Dendritic cell treated with granulocyte-macrophage colony-stimulating factor and Interleukin-4, amounts not matched to agents 40 ng/mL and 50 ng/mL, for 4 days (primary cell): Measurements from ENCODE around the gene CSTF3.

ENCODE experiments used
- H3K27ac Mint-ChIP-seq: one replicate; pipeline ENCODE4 v1.8.0; 2022; ENCODE audit warnings: mild to moderate bottlenecking, mixed read lengths
- H3K27me3 Mint-ChIP-seq: one replicate; pipeline ENCODE4 v1.8.0; 2022; ENCODE audit warnings: mild to moderate bottlenecking, mixed read lengths
- H3K36me3 Mint-ChIP-seq: one replicate; pipeline ENCODE4 v1.8.0; 2022; ENCODE audit warnings: low read depth, mixed read lengths
- H3K4me1 Mint-ChIP-seq: one replicate; pipeline ENCODE4 v1.8.0; 2022; ENCODE audit warnings: low read depth, mixed read lengths
- H3K4me3 Mint-ChIP-seq: one replicate; pipeline ENCODE4 v1.8.0; 2022; ENCODE audit warnings: mild to moderate bottlenecking, moderate library complexity, mixed read lengths
- H3K9me3 Mint-ChIP-seq: one replicate; pipeline ENCODE4 v1.8.0; 2022; ENCODE audit warnings: mixed read lengths
- intact Hi-C: fragments of 100-400 bp; cut with micrococcal nuclease; formaldehyde crosslinking; loops from one replicate; pipeline ENCODE4 v1.15.0; 2022

CSTF3 gene

DNA sequence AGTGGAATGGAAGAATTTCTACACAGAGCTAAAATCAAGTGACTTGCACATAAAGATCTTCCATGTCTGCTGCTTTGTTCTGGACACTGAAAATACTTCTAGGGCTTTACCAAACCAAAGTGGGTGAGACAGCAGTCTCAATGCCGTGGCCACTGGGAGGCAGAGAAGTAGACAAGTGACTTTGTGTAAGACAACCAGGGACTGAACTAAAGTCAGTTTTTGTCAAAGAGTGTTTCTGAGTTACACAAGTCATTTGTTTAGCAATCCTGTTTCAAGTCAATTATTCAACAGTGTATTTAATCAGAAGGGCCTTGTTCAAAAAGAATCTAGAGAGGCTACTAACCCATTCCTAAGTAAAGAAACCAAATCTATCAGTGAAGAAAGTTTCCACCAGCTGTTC, 75.3 kb downstream of the CSTF3 start:
- peaks cover 72% of the 10 kb centered on the region for H3K36me3 Mint-ChIP-seq
- H3K4me3 Mint-ChIP-seq, result no peak overlapping the region
- intact Hi-C loops, result no loop called here
- no peaks in the 10 kb centered on the region for H3K9me3 Mint-ChIP-seq
- H3K27me3 Mint-ChIP-seq, result no peaks in the 10 kb centered on the region
- H3K27ac Mint-ChIP-seq, result no peak overlapping the region
- peaks cover 9% of the 10 kb centered on the region for H3K4me1 Mint-ChIP-seq

DNA sequence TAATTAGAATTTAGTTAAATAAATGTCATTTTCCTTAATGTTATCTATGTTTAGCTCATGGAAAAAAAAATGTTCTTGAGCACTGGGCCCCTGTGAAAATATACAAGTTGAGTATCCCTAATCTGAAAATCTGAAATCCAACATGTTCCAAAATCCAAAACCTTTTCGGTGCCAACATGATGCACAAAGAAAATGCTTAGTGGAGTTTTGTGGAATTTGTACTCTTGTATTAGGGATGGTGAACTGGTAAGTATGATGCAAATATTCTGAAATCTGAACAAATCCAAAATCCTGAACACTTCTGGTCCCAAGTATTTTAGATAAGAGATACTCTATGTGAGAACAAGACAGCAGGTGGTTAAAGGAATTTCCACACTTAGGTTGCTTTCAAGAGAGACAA, 77.4 kb downstream of the CSTF3 start:
- intact Hi-C loops, result no loop called here
- Mint-ChIP-seq H3K27ac (no peak overlapping the region), H3K9me3 (no peaks in the 10 kb centered on the region), H3K27me3 (no peaks in the 10 kb centered on the region), H3K4me3 (no peak overlapping the region), H3K4me1 (peaks cover 9% of the 10 kb centered on the region), H3K36me3 (peaks cover 71% of the 10 kb centered on the region)

DNA sequence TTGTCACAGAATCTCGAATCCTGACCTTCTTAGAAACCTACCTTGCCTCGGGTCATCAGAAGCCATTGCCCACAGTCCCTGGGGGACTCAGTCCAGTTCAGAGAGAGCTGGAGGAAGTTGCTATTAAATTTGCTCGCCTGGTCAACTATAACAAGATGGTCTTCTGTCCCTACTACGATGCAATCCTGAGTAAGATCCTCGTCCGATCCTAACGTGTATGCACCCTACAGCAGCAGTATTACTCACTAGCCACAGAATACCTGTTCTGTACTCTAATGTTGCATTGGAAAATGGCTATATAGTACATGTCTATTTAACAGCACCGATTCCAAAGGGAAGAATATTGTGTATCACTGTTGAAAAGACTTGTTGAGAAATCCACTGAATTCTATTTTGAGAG, 88.8 kb downstream of the CSTF3 start:
- Mint-ChIP-seq H3K4me1 (no peaks in the 10 kb centered on the region), H3K36me3 (peaks cover 100% of the 10 kb centered on the region), H3K27me3 (no peaks in the 10 kb centered on the region), H3K27ac (no peak overlapping the region), H3K9me3 (no peaks in the 10 kb centered on the region), H3K4me3 (no peak overlapping the region)
- intact Hi-C loops, result no loop called here

DNA sequence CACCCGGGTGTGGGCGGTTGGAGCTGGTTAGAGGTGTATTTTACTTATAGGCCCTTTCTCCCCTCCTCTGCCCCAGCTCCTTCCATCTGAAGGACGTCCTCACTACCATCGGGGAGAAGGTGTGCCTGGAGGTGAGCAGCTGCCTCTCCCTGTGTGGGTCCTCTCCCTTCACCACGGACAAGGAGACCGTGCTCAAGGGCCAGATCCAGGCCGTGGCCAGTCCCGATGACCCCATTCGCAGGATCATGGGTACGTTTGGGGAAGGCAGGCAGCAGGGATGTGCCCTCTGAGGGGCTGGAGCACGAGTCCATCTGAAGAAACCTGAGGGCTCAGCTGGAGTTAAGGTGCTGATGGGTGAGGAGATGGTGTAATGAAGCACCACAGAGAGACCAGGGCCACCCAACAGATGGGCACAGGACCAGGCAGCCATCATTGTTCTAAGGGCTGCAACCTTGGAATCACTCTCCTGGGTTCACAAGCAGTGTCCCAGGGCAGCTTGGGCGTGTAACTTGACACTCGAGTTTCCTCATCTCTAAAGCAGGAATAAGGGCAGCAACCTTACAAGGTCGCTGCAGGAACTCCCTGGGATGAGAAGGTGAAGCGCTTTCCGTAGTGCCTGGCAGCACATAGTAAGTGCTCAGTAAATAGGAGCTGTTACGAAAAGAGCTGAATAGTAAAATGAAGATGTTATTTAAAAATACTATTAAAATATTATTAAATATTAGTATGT, 92.5 kb downstream of the CSTF3 start:
- Mint-ChIP-seq H3K9me3 (no peaks in the 10 kb centered on the region), H3K4me3 (no peak overlapping the region), H3K36me3 (peaks cover 86% of the 10 kb centered on the region), H3K27me3 (no peaks in the 10 kb centered on the region), H3K27ac (no peak overlapping the region), H3K4me1 (peaks cover 22% of the 10 kb centered on the region)
- intact Hi-C loops, result loop anchor here (10.0 kb wide), 1 partner anchor 224 kb away; no protein-coding TSS in a partner anchor

DNA sequence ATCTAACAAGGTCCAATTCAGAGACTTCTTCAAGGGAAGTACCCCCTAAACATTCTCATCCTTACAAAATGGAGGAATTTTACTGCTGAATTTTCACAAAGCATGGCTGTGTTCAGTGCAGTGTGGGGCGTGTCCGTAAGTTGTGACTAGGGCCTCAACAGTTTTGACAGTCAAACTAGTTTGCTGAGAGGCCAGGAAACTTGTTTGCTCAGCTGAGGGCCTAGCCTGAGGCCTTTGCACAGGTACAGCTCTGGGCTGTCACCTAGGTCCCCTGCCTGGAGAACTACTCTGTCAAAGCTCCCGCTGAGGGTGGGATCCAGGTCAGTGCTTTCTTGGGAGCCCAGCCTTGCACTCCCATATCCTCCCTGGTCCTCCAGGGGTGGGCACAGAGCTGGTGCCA, 94.0 kb downstream of the CSTF3 start:
- peaks cover 77% of the 10 kb centered on the region for H3K36me3 Mint-ChIP-seq
- no peak overlapping the region for H3K4me3 Mint-ChIP-seq
- H3K4me1 Mint-ChIP-seq, result peaks cover 35% of the 10 kb centered on the region
- H3K27ac Mint-ChIP-seq, result no peak overlapping the region
- no peaks in the 10 kb centered on the region for H3K9me3 Mint-ChIP-seq
- intact Hi-C loops, result loop anchor here (10.0 kb wide), 1 partner anchor 222 kb away; no protein-coding TSS in a partner anchor
- H3K27me3 Mint-ChIP-seq, result no peaks in the 10 kb centered on the region

DNA sequence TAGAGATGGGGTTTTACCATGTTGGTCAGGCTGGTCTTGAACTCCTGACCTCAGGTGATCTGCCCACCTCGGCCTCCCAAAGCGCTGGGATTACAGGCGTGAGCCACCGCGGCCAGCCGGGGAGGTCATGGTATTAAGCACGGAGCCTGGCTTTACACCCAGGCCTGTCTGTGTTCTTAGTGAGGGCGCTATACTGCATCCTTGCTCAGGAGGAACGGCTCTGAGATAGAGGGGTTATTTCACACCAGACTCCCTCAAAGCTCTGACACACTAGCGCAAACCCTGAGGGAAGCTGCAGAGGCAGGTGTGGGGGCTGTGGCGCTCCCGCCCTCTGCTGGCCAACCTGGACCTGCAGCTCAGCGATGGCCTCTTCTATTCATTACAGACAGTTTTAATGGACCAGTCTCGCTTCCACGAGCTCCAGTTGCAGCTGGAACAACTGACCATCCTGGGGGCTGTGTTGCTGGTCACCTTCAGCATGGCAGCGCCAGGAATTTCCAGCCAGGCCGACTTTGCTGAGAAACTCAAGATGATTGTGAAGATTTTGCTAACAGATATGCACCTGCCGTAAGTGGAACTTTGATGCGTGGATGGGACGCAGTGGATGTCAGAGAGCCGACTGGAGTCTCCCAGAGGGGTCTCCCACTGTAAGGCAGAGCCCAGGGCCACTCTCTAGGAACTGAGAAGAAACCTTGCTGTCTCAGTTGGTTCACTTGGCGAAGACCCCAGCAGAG, 95.7 kb downstream of the CSTF3 start:
- H3K27me3 Mint-ChIP-seq, result no peaks in the 10 kb centered on the region
- H3K27ac Mint-ChIP-seq, result no peak overlapping the region
- peaks cover 77% of the 10 kb centered on the region for H3K36me3 Mint-ChIP-seq
- no peaks in the 10 kb centered on the region for H3K9me3 Mint-ChIP-seq
- H3K4me3 Mint-ChIP-seq, result no peak overlapping the region
- peaks cover 40% of the 10 kb centered on the region for H3K4me1 Mint-ChIP-seq
- intact Hi-C loops, result loop anchor here (1.0 to 10.0 kb wide), 2 partner anchors 103 to 221 kb away; no protein-coding TSS in a partner anchor

DNA sequence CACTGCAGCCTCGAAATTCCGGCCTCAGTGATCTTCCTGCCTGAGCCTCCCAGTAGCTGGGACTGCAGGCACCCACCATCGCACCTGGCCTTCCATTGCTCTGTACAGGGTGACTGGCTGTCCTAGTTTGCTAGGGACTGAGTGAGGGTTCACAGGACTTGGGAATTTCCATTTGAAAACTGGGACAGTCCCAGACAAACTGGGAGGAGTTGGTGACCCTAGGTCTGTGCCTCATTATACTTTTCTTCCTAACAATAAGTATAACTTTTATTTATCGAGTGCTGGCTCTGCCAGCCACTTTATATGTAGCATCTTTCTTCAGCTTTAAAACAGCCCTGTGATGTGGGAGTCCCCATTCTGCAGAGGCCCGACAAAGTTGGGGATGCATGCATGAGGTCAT, 96.4 kb downstream of the CSTF3 start:
- H3K4me1 Mint-ChIP-seq, result peaks cover 48% of the 10 kb centered on the region
- peaks cover 77% of the 10 kb centered on the region for H3K36me3 Mint-ChIP-seq
- H3K9me3 Mint-ChIP-seq, result no peaks in the 10 kb centered on the region
- H3K27me3 Mint-ChIP-seq, result no peaks in the 10 kb centered on the region
- H3K4me3 Mint-ChIP-seq, result peak overlapping the region; percentile 32
- H3K27ac Mint-ChIP-seq, result peak overlapping the region; percentile 83
- intact Hi-C loops, result loop anchor here (1.0 to 10.0 kb wide), 4 partner anchors 48 to 220 kb away; partner anchors contain the start of genes DEPDC7 and QSER1

DNA sequence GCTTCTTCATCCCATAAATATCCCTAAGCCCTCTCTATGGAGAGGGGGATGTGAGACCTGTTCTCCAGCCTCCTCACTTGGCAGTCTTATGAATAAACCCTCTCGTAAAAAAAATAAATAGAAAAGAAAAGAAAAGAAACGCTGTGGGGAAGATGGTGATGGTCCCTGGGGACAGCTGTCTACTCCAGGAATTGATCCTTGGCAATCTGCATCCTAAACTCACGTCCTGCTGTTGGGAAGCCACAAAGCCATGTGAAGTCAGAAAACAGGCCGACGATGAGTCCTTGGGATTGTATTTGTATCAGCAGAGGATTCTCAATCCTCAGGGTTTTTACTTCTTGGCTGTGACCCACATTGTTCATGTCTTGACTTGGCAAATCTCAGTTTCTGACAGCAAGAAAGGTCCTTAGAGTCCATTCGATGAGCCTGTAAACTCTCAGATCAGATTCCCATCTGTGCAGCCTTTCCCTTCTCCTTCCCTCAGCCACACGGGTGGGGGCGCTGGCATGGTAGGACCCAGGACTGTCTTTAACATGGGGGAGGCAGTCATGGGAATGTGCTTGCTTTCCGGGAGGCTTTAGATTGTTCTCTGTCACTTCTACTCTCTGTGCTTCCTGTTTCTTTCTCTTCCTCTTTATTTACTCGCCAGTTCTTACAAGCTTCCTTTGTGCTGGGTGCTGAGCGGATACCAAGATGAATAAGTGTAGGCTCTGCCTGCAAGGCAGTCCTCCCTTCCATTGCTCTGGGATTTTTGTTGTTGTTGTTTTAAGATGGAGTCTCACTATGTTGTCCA, 97.1 kb downstream of the CSTF3 start:
- Mint-ChIP-seq H3K4me1 (peaks cover 53% of the 10 kb centered on the region), H3K9me3 (no peaks in the 10 kb centered on the region), H3K27ac (peak overlapping the region; percentile 83), H3K4me3 (peak overlapping the region; percentile 32), H3K27me3 (no peaks in the 10 kb centered on the region), H3K36me3 (peaks cover 77% of the 10 kb centered on the region)
- intact Hi-C loops, result loop anchor here (5.0 to 10.0 kb wide), 3 partner anchors 47 to 219 kb away; partner anchors contain the start of genes DEPDC7 and QSER1

DNA sequence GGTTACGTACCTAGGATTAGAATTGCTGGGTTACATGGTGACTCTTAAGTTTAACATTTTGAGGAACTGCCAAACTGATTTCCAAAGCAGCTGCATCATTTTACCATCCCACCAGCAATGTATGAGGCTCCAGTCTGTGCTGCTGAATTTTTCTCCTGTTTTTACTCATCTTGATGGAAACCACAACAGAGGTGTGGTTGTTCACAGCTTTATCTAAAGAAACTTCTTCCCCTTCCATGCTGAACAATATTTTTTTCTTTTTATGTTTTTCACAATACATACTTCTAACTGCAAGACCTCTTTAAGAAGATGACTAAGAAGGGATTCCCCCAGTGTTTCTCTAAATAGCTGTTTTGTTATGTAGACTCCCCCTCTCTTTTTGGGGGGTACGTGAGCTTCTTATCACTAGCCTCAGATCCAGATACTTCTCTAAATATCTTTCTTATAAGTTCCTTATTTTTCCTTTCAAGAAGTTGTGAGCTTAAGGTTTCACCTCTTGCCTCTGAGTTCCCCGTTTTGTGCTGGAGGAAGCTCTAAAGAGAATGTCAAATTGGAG, 97.9 kb downstream of the CSTF3 start:
- Mint-ChIP-seq H3K4me1 (peaks cover 53% of the 10 kb centered on the region), H3K27me3 (no peaks in the 10 kb centered on the region), H3K4me3 (peak overlapping the region; percentile 23), H3K36me3 (peaks cover 77% of the 10 kb centered on the region), H3K27ac (peak overlapping the region; percentile 83), H3K9me3 (no peaks in the 10 kb centered on the region)
- intact Hi-C loops, result loop anchor here (5.0 to 10.0 kb wide), 3 partner anchors 46 to 219 kb away; partner anchors contain the start of genes DEPDC7 and QSER1

DNA sequence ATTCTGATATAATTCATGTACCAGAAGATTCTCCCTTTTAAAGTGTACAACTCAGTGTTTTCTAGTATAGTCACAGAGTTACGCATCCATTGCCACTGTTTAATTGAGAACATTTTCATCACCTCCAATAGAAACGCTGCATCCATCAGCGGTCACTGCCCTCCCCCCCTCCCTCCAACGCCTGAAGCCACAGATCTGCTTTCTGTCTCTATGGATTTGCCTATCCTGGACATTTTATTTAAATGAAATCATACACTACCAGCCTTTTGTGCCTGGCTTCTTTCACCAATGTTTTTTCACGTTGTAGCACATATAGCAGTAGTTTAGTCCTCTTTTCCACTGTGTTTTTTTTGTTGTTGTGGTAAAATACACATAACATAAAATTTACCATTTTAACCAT, 99.1 kb downstream of the CSTF3 start:
- Mint-ChIP-seq H3K4me1 (peaks cover 53% of the 10 kb centered on the region), H3K36me3 (peaks cover 75% of the 10 kb centered on the region), H3K4me3 (no peak overlapping the region), H3K27ac (peak overlapping the region; percentile 83), H3K9me3 (no peaks in the 10 kb centered on the region), H3K27me3 (no peaks in the 10 kb centered on the region)
- intact Hi-C loops, result loop anchor here (5.0 to 10.0 kb wide), 3 partner anchors 45 to 217 kb away; partner anchors contain the start of genes DEPDC7 and QSER1

DNA sequence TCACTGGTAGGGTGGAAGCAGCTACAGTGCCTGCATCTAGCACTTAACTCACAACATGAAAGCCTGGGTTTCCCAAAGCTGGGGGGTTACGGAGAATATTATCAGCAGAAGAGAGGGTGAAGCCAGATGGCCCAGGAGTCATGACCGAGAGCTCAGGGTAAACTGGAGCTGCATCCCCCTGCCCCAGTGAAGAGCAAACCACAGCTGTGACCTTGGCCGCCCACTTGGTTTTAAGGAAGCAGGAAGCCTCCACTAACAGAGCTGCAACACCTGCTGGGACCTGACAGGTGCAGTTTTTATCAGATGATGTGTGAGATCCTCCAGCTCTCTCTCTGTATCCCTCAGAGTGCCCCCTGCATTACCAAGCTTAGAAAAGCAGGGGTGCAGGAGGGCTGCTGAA, 101.0 kb downstream of the CSTF3 start:
- intact Hi-C loops, result loop anchor here (5.0 to 10.0 kb wide), 3 partner anchors 43 to 215 kb away; partner anchors contain the start of genes DEPDC7 and QSER1
- Mint-ChIP-seq H3K36me3 (peaks cover 70% of the 10 kb centered on the region), H3K4me1 (peaks cover 46% of the 10 kb centered on the region), H3K27ac (peak overlapping the region; percentile 37), H3K4me3 (no peak overlapping the region), H3K9me3 (no peaks in the 10 kb centered on the region), H3K27me3 (no peaks in the 10 kb centered on the region)

DNA sequence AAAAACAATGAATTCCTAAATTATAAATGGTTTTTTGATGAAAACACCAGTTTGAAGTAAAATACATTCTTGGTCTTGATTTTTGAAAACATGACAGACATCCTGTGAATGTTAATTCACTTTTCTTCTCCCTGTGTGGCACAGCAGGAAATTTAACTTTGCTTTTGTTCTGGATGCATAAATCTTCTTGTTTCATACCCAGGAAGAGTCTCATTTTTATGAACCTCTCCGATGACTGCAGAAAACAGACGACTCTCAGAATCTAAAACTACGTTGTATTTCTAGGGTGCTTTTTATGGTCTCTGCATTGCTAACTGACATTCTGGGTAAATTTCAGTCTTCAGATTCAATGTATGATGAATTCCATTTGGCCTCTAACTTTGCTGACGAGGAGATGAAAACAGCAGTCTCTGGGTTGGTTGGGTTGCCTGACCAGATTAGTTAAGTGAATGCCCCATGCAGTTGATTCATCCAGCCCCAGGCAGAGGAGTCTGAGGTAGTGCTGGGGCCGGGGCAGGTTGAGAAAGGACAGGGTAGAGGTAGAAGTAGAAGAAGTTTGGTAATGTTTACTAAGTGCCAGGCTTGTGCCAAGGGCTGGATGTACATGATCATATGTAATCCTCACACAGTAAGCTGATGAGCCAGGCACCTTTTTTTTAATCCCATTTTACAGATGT, 101.8 kb downstream of the CSTF3 start:
- H3K36me3 Mint-ChIP-seq, result peaks cover 77% of the 10 kb centered on the region
- H3K4me1 Mint-ChIP-seq, result peaks cover 38% of the 10 kb centered on the region
- intact Hi-C loops, result loop anchor here (5.0 to 10.0 kb wide), 3 partner anchors 42 to 215 kb away; partner anchors contain the start of genes DEPDC7 and QSER1
- no peak overlapping the region for H3K4me3 Mint-ChIP-seq
- peak overlapping the region; percentile 37 for H3K27ac Mint-ChIP-seq
- no peaks in the 10 kb centered on the region for H3K27me3 Mint-ChIP-seq
- H3K9me3 Mint-ChIP-seq, result no peaks in the 10 kb centered on the region

DNA sequence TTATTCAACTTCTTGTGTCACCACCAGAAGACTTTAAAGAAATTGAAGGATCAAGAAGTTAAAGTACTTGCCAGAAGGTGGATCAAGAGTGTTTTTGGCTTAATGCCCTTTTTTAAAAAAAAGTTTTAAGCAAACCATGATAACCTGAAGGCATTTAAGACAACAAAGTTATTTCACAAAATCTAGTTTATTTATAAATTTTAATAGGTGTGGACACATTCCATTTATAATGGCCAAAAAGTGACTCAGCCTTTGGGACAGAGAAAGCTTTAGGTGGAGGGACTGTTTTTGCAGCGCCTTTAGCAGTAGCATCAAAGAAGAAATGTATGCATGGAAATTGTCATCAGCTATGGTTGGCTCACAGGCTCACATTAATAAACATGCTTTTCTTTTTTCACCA, 104.0 kb downstream of the CSTF3 start:
- Mint-ChIP-seq H3K4me3 (no peak overlapping the region), H3K4me1 (peaks cover 22% of the 10 kb centered on the region), H3K36me3 (peaks cover 79% of the 10 kb centered on the region), H3K27ac (peak overlapping the region; percentile 48), H3K9me3 (no peaks in the 10 kb centered on the region), H3K27me3 (no peaks in the 10 kb centered on the region)
- intact Hi-C loops, result no loop called here
